Left ventricle myocardium inferior (tissue), 1 donor: Measurements from ENCODE around the gene KCNJ10. TPM values are rescaled to one million over a fixed set of nuclear protein-coding genes. Genes with fewer than 3 reads are reported as not detected.

Source experiments
- DNase-seq: peaks from one replicate; pipeline ENCODE4 v3.0.0-alpha.2; 2020
- H3K27ac ChIP-seq: fragments of 200-600 bp; replicated peaks from 2 replicates; pipeline ENCODE4 v1.8.0; 2021
- H3K27me3 ChIP-seq: fragments of 200-600 bp; 2 replicates; pipeline ENCODE4 v1.8.0; 2021; ENCODE audit warnings: low read depth
- H3K36me3 ChIP-seq: fragments of 200-600 bp; 2 replicates; pipeline ENCODE4 v1.8.0; 2021
- H3K4me1 ChIP-seq: fragments of 200-600 bp; 2 replicates; pipeline ENCODE4 v1.8.0; 2021
- H3K4me3 ChIP-seq: fragments of 200-600 bp; 2 replicates; pipeline ENCODE4 v1.8.0; 2021; ENCODE audit warnings: mild to moderate bottlenecking, moderate library complexity
- H3K9me3 ChIP-seq: fragments of 200-600 bp; replicated peaks from 2 replicates; pipeline ENCODE4 v1.8.0; 2021
- CTCF ChIP-seq: fragments of 200-600 bp; IDR thresholded peaks from 2 replicates; pipeline ENCODE4 v1.8.0; 2021; ENCODE audit warnings: antibody characterized with exemption, mild to moderate bottlenecking, borderline replicate concordance
- intact Hi-C: fragments of 100-400 bp; cut with micrococcal nuclease; formaldehyde crosslinking; loops from one replicate; pipeline ENCODE4 v1.11.0; 2022
- total RNA-seq: library from RNA; stranded (reverse); fragmentation: NEBNext Ultra II Directional; extraction: Animal tissue kit (Norgen Biotek cat#: 25700); gene quantifications from one replicate; pipeline ENCODE4 v1.2.1, GENCODE V29; 2021
- donor health status: DM: no; HTN: yes; CAD: no; lungs with severe emphysema.

KCNJ10 gene
- total RNA-seq, 1 donor from 2014 or later, result not detected

DNA sequence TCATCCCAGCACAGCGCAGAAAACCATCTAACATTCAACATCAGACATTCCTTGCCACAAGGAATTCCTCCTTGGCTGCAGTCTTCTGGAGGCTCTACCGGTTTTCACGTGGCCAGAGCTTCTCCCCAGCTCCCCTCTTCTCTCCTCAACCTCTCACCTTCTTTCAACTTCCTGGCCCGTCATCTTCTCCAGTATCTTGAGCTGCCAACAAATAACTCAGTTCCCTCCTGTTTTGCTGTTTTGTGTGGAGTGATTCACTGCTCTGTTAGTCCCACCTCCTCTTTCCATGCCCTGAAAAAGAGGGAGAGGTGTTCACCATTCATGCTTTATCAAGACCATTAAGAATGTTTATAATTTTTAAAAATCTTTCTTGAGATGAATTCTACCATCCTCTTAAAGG is 70.8 kb downstream of the KCNJ10 start:
- no peaks in the 10 kb centered on the region for H3K9me3 ChIP-seq

GRCh38 chr1:159996653-159997052 is 73.3 kb downstream of the KCNJ10 start:
- no peak for DNase-seq
- Histone ChIP-seq H3K4me3 (no peak overlapping the region), H3K27me3 (no peaks in the 10 kb centered on the region), H3K27ac (peak overlapping the region; percentile 37), H3K4me1 (peaks cover 32% of the 10 kb centered on the region), H3K9me3 (no peaks in the 10 kb centered on the region), H3K36me3 (no peaks in the 10 kb centered on the region)
- no peak for TF ChIP-seq CTCF
- intact Hi-C loops, result no loop called here

More for the DNA sequence above, 70.8 kb downstream of the KCNJ10 start:
- intact Hi-C loops, result no loop called here
- Histone ChIP-seq H3K36me3 (no peaks in the 10 kb centered on the region), H3K4me1 (peaks cover 9% of the 10 kb centered on the region), H3K27ac (no peak overlapping the region), H3K27me3 (no peaks in the 10 kb centered on the region), H3K4me3 (no peak overlapping the region)
- no peak for DNase-seq
- TF ChIP-seq CTCF, result no peak

DNA sequence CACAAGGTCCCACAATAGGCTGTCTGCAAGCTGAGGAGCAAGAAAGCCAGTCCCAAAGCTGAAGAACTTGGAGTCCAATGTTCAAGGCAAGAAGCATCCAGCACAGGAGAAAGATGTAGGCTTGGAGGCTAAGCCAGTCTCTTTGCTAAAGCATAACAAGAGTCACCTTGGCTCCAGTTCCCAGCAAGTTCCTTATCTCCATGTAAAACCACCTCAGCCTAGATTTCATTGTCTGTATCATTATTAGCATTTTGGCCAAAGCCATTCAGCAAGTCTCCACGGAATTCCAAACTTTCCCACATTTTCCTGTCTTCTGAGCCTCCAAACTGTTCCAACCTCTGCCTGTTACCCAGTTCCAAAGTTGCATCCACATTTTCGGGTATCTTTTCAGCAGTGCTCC is 75.1 kb downstream of the KCNJ10 start:
- Histone ChIP-seq H3K4me3 (no peak overlapping the region), H3K9me3 (no peaks in the 10 kb centered on the region), H3K36me3 (no peaks in the 10 kb centered on the region), H3K27ac (no peak overlapping the region), H3K27me3 (no peaks in the 10 kb centered on the region), H3K4me1 (peaks cover 35% of the 10 kb centered on the region)
- no peak for DNase-seq
- TF ChIP-seq CTCF, result no peak
- intact Hi-C loops, result no loop called here

GRCh38 chr1:159993911-159994310 is 76.0 kb downstream of the KCNJ10 start:
- no peak for TF ChIP-seq CTCF
- H3K27ac ChIP-seq, result no peak overlapping the region
- no peak for DNase-seq

GRCh38 chr1:159992161-159992560 is 77.8 kb downstream of the KCNJ10 start:
- no peaks in the 10 kb centered on the region for H3K36me3 ChIP-seq
- intact Hi-C loops, result no loop called here
- DNase-seq, result no peak
- no peak overlapping the region for H3K4me3 ChIP-seq
- no peaks in the 10 kb centered on the region for H3K9me3 ChIP-seq
- peaks cover 5% of the 10 kb centered on the region for H3K27me3 ChIP-seq
- peaks cover 35% of the 10 kb centered on the region for H3K4me1 ChIP-seq
- peak overlapping the region; percentile 15 for H3K27ac ChIP-seq
- TF ChIP-seq CTCF, result no peak

More at GRCh38 chr1:159993911-159994310, 76.0 kb downstream of the KCNJ10 start:
- peaks cover 35% of the 10 kb centered on the region for H3K4me1 ChIP-seq
- H3K4me3 ChIP-seq, result no peak overlapping the region
- no peaks in the 10 kb centered on the region for H3K27me3 ChIP-seq
- no peaks in the 10 kb centered on the region for H3K36me3 ChIP-seq
- intact Hi-C loops, result no loop called here
- H3K9me3 ChIP-seq, result no peaks in the 10 kb centered on the region

- no peak overlapping the region for H3K27ac ChIP-seq
These were observed 78.4 kb downstream of the KCNJ10 start for GRCh38 chr1:159991513-159991912.

More at GRCh38 chr1:159991513-159991912, 78.4 kb downstream of the KCNJ10 start:
- peaks cover 33% of the 10 kb centered on the region for H3K4me1 ChIP-seq
- peaks cover 5% of the 10 kb centered on the region for H3K27me3 ChIP-seq
- intact Hi-C loops, result no loop called here
- no peak for TF ChIP-seq CTCF
- H3K9me3 ChIP-seq, result no peaks in the 10 kb centered on the region
- no peak for DNase-seq
- no peak overlapping the region for H3K4me3 ChIP-seq
- H3K36me3 ChIP-seq, result no peaks in the 10 kb centered on the region
